ENCODE data around the gene SYDE1. TPM values are rescaled to one million over a fixed set of nuclear protein-coding genes. Genes with fewer than 3 reads are reported as not detected.
A peak's percentile ranks its signal among the peaks of the same experiment; 100 is the strongest.

SYDE1 gene
- total RNA-seq, 1 donor from 2014 or later, result 0.71 TPM

- no peak for TF ChIP-seq CTCF (IDR thresholded peaks at IDR 0.05; ENCODE audit: partially characterized antibody, unreplicated experiment)
- Mint-ChIP-seq H3K36me3 (ENCODE audit: unreplicated experiment) (no peaks in the 10 kb centered on the region), H3K27me3 (ENCODE audit: unreplicated experiment) (peaks cover 9% of the 10 kb centered on the region), H3K4me3 (ENCODE audit: unreplicated experiment) (peak overlapping the region; percentile 100), H3K4me1 (ENCODE audit: low read depth, unreplicated experiment) (peaks cover 4% of the 10 kb centered on the region), H3K9me3 (ENCODE audit: unreplicated experiment) (peaks cover 5% of the 10 kb centered on the region), H3K27ac (ENCODE audit: unreplicated experiment) (peak overlapping the region; percentile 97)
- peak; percentile 100 for DNase-seq
Observed at GRCh38 chr19:15125232-15126067, 18.2 kb downstream of the SYDE1 start.

- Mint-ChIP-seq H3K4me1 (ENCODE audit: low read depth, unreplicated experiment) (peaks cover 4% of the 10 kb centered on the region), H3K36me3 (ENCODE audit: unreplicated experiment) (no peaks in the 10 kb centered on the region), H3K9me3 (ENCODE audit: unreplicated experiment) (peaks cover 5% of the 10 kb centered on the region), H3K4me3 (ENCODE audit: unreplicated experiment) (no peak overlapping the region), H3K27me3 (ENCODE audit: unreplicated experiment) (peaks cover 9% of the 10 kb centered on the region), H3K27ac (ENCODE audit: unreplicated experiment) (no peak overlapping the region)
- no peak for DNase-seq
- TF ChIP-seq CTCF (IDR thresholded peaks at IDR 0.05; ENCODE audit: partially characterized antibody, unreplicated experiment), result no peak
Observed at GRCh38 chr19:15126131-15126910, 19.1 kb downstream of the SYDE1 start.

GRCh38 chr19:15128162-15128770, 21.1 kb downstream of the SYDE1 start:
- peaks cover 4% of the 10 kb centered on the region for H3K4me1 Mint-ChIP-seq (ENCODE audit: low read depth, unreplicated experiment)
- no peak overlapping the region for H3K27ac Mint-ChIP-seq (ENCODE audit: unreplicated experiment)
- H3K9me3 Mint-ChIP-seq (ENCODE audit: unreplicated experiment), result peaks cover 5% of the 10 kb centered on the region
- peaks cover 9% of the 10 kb centered on the region for H3K27me3 Mint-ChIP-seq (ENCODE audit: unreplicated experiment)
- no peak overlapping the region for H3K4me3 Mint-ChIP-seq (ENCODE audit: unreplicated experiment)
- no peak for DNase-seq
- TF ChIP-seq CTCF (IDR thresholded peaks at IDR 0.05; ENCODE audit: partially characterized antibody, unreplicated experiment), result no peak
- no peaks in the 10 kb centered on the region for H3K36me3 Mint-ChIP-seq (ENCODE audit: unreplicated experiment)

- Mint-ChIP-seq H3K9me3 (ENCODE audit: unreplicated experiment) (peaks cover 5% of the 10 kb centered on the region), H3K4me3 (ENCODE audit: unreplicated experiment) (no peak overlapping the region), H3K27me3 (ENCODE audit: unreplicated experiment) (peaks cover 9% of the 10 kb centered on the region), H3K4me1 (ENCODE audit: low read depth, unreplicated experiment) (no peaks in the 10 kb centered on the region), H3K27ac (ENCODE audit: unreplicated experiment) (no peak overlapping the region), H3K36me3 (ENCODE audit: unreplicated experiment) (no peaks in the 10 kb centered on the region)
- no peak for TF ChIP-seq CTCF (IDR thresholded peaks at IDR 0.05; ENCODE audit: partially characterized antibody, unreplicated experiment)
- DNase-seq, result no peak
Observed at GRCh38 chr19:15129856-15130585, 22.8 kb downstream of the SYDE1 start.
